ENCODE results near the gene ELFN1. TPM values are rescaled to one million over a fixed set of nuclear protein-coding genes. Genes with fewer than 3 reads are reported as not detected.
"Not testable (repeated sequence)": the region's sequence is repeated elsewhere in the genome, so short reads cannot be mapped to it uniquely, and the experiment has no call there.

ELFN1 gene
- total RNA-seq, 1 experiment from 2014 or later, result 0.69 TPM

DNA sequence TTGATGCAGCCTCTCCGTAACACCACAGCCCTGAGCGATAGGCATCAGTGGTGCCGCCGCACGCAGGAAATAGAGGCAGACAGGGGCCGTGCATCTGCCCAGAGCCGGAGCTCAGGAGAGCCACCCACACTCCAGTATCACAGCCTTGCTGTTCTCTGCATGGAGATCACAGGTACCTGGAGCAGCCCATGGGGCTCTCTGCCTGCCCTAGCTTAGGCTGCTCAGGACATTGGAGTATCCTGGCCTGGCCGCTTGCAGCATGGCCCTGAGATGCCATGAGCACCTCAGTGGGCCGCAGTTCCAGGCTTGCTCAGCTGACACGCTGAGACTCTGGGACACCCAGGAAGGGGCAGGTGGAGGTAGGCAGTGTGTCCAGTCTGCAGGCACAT is 47.0 kb downstream of the ELFN1 start:
- Histone ChIP-seq H4K20me1 (ENCODE audit: low read length) (no peaks in the 10 kb centered on the region), H3K9me3 (ENCODE audit: low read length) (no peaks in the 10 kb centered on the region), H3K4me2 (ENCODE audit: low read length) (peak overlapping the region; percentile 74), H3K79me2 (ENCODE audit: low read length) (no peaks in the 10 kb centered on the region), H3K4me3 (ENCODE audit: low read length) (no peak overlapping the region; the same call in 1 of the 2 replicates), H3K9ac (ENCODE audit: low read length) (no peak overlapping the region; the same call in 1 of the 2 replicates), H3K27me3 (ENCODE audit: low read length) (no peaks in the 10 kb centered on the region), H3K4me1 (ENCODE audit: insufficient read depth, low read length) (peaks cover 26% of the 10 kb centered on the region), H2AFZ (ENCODE audit: low read length) (peak overlapping the region; percentile 46), H3K27ac (ENCODE audit: low read length) (peak overlapping the region; percentile 29), H3F3A (ENCODE audit: low read length, unreplicated experiment) (no peaks in the 10 kb centered on the region), H3K36me3 (ENCODE audit: low read depth, low read length) (no peaks in the 10 kb centered on the region), H3K9me2 (replicated peaks; ENCODE audit: low read length) (no peaks in the 10 kb centered on the region)
- DNase-seq (no peak), ATAC-seq (peak; percentile 16; the same call in 1 of the 2 replicates)
- no peak for TF ChIP-seq EZH2 (IDR thresholded peaks at IDR 0.05; ENCODE audit: low read length, unreplicated experiment)
- POLR2A ChIA-PET (ENCODE audit: unreplicated experiment), result no interaction called here
- no TSS peak for BruUV-seq (replicated peaks)
- CTCF ChIA-PET, result no interaction called here
- intact Hi-C loops (cut with micrococcal nuclease), result no loop called here

DNA sequence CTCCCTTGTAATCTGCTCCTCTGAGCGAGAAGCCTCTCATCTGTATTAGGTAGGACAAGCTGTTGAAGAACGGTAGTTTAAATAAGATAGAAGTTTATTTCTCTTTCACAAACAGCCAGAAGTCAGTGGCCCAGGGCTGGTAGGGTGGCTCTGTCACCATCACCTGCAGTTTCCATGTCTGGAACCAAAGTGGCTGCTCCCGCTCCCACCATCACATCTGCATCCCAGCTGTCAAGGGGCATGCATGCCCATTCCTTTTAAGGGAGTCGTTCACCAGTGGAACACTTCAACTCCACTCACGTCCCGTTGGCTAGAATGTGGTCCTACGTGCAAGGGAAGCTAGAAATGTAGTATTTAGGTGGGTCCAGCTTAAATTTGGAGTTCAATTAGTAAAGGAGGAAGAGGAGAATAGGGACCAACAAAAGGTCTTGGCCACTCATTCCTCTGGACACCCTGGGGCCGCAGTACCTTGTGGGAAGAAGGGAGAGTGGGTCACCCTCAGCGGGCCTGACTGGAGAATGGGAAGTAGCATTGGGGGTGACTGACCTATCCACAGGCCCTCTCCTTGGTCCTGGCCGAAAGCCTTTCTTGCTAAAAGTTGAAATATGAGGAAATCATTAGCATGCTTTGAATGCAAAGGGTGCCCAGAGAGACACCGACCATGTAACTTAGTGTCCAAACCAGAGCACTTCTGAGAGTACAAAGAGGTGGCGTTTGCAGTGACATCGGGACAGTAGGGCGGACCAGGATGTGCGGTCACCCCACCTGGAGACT is 48.0 kb downstream of the ELFN1 start:
- H3K79me2 ChIP-seq (ENCODE audit: low read length), result no peaks in the 10 kb centered on the region
- BruUV-seq (replicated peaks), result no TSS peak
- H3K27me3 ChIP-seq (ENCODE audit: low read length), result no peaks in the 10 kb centered on the region
- intact Hi-C loops (cut with micrococcal nuclease), result no loop called here
- POLR2A ChIA-PET (ENCODE audit: unreplicated experiment), result no interaction called here
- no peaks in the 10 kb centered on the region for H4K20me1 ChIP-seq (ENCODE audit: low read length)
- no peaks in the 10 kb centered on the region for H3K9me3 ChIP-seq (ENCODE audit: low read length)
- no peak overlapping the region for H3K4me3 ChIP-seq (ENCODE audit: low read length)
- no peak overlapping the region for H3K27ac ChIP-seq (ENCODE audit: low read length)
- H3K4me2 ChIP-seq (ENCODE audit: low read length), result no peak overlapping the region
- CTCF ChIA-PET, result no interaction called here
- no peak for TF ChIP-seq EZH2phosphoT487 (IDR thresholded peaks at IDR 0.05; ENCODE audit: borderline replicate concordance, low read length)
- TF ChIP-seq EZH2 (IDR thresholded peaks at IDR 0.05; ENCODE audit: low read length, unreplicated experiment), result no peak
- TF ChIP-seq, protein P1, sequence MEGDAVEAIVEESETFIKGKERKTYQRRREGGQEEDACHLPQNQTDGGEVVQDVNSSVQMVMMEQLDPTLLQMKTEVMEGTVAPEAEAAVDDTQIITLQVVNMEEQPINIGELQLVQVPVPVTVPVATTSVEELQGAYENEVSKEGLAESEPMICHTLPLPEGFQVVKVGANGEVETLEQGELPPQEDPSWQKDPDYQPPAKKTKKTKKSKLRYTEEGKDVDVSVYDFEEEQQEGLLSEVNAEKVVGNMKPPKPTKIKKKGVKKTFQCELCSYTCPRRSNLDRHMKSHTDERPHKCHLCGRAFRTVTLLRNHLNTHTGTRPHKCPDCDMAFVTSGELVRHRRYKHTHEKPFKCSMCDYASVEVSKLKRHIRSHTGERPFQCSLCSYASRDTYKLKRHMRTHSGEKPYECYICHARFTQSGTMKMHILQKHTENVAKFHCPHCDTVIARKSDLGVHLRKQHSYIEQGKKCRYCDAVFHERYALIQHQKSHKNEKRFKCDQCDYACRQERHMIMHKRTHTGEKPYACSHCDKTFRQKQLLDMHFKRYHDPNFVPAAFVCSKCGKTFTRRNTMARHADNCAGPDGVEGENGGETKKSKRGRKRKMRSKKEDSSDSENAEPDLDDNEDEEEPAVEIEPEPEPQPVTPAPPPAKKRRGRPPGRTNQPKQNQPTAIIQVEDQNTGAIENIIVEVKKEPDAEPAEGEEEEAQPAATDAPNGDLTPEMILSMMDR (conservative IDR thresholded peaks at IDR 0.05; ENCODE audit: low read depth, low read length), result no peak
- no peaks in the 10 kb centered on the region for H3K36me3 ChIP-seq (ENCODE audit: low read depth, low read length)
- H2AFZ ChIP-seq (ENCODE audit: low read length), result no peak overlapping the region
- DNase-seq, result no peak
- no peak overlapping the region for H3K9ac ChIP-seq (ENCODE audit: low read length)
- ATAC-seq, result no peak
- no peaks in the 10 kb centered on the region for H3K9me2 ChIP-seq (replicated peaks; ENCODE audit: low read length)
- H3K4me1 ChIP-seq (ENCODE audit: insufficient read depth, low read length), result peaks cover 26% of the 10 kb centered on the region
- no peaks in the 10 kb centered on the region for H3F3A ChIP-seq (ENCODE audit: low read length, unreplicated experiment)

DNA sequence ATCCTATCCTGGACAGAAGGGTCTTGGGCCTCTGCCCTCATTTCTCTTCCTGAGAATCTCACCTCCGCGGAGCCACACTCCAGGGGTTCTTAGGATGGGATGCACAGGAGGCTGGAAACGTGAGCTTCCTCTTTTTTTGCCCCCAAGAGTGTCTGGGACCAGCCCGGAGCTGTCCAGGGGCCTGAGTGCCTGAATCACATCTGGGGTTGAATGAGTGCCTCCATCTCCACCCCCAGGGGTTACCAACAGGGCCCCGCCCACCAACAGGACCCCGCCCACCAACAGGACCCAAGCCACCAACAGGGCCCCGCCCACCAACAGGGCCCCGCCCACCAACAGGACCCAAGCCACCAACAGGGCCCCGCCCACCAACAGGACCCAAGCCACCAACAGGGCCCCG is 48.8 kb downstream of the ELFN1 start:
- H3K9me3 ChIP-seq (ENCODE audit: low read length); intact Hi-C loops (cut with micrococcal nuclease); H3K79me2 ChIP-seq (ENCODE audit: low read length); POLR2A ChIA-PET (ENCODE audit: unreplicated experiment); H3K4me2 ChIP-seq (ENCODE audit: low read length); ATAC-seq; H3F3A ChIP-seq (ENCODE audit: low read length, unreplicated experiment); BruUV-seq (replicated peaks); H4K20me1 ChIP-seq (ENCODE audit: low read length); DNase-seq; H3K27ac ChIP-seq (ENCODE audit: low read length); H3K4me3 ChIP-seq (ENCODE audit: low read length); H3K9ac ChIP-seq (ENCODE audit: low read length); CTCF ChIA-PET; H3K9me2 ChIP-seq (replicated peaks; ENCODE audit: low read length); H3K27me3 ChIP-seq (ENCODE audit: low read length); H3K36me3 ChIP-seq (ENCODE audit: low read depth, low read length); H2AFZ ChIP-seq (ENCODE audit: low read length): not testable (repeated sequence)
- H3K4me1 ChIP-seq (ENCODE audit: insufficient read depth, low read length), result peaks cover 25% of the 10 kb centered on the region

DNA sequence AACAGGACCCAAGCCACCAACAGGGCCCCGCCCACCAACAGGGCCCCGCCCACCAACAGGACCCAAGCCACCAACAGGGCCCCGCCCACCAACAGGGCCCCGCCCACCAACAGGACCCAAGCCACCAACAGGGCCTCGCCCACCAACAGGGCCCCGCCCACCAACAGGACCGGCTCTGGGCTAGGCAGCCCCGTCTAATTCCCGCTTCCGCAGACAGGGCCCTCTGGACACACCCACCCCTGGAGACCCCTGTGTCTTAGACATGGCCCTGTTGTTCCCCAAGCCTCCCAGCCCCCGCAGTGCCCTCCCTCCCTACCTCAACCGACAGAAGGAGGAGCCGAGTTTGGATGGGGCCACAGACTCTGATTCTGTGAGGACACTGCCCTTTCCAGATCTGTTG is 49.2 kb downstream of the ELFN1 start:
- POLR2A ChIA-PET (ENCODE audit: unreplicated experiment); H3K9me3 ChIP-seq (ENCODE audit: low read length); H2AFZ ChIP-seq (ENCODE audit: low read length); intact Hi-C loops (cut with micrococcal nuclease); H3K4me2 ChIP-seq (ENCODE audit: low read length); H3K79me2 ChIP-seq (ENCODE audit: low read length); H3F3A ChIP-seq (ENCODE audit: low read length, unreplicated experiment); H4K20me1 ChIP-seq (ENCODE audit: low read length); H3K27ac ChIP-seq (ENCODE audit: low read length); H3K9ac ChIP-seq (ENCODE audit: low read length); ATAC-seq; H3K36me3 ChIP-seq (ENCODE audit: low read depth, low read length); CTCF ChIA-PET; DNase-seq; H3K9me2 ChIP-seq (replicated peaks; ENCODE audit: low read length); H3K27me3 ChIP-seq (ENCODE audit: low read length); H3K4me3 ChIP-seq (ENCODE audit: low read length); BruUV-seq (replicated peaks): not testable (repeated sequence)
- peaks cover 22% of the 10 kb centered on the region for H3K4me1 ChIP-seq (ENCODE audit: insufficient read depth, low read length)
